Liver (tissue), 3 donors: ENCODE measurements around the gene IGFBP1.

Experiments used
- ATF3 ChIP-seq: IDR thresholded peaks from 2 replicates; pipeline ENCODE4 v1.6.1; 2016; ENCODE audit warnings: antibody characterized with exemption
- EGR1 ChIP-seq, 2 donors: IDR thresholded peaks; 2 replicates each; pipeline ENCODE4 v1.6.1; 2016 to 2018; ENCODE audit warnings: antibody characterized with exemption in 2 of 2, low read depth in 2 of 2
- JUND ChIP-seq, 2 donors: IDR thresholded peaks; 2 replicates each; pipeline ENCODE4 v1.6.1; 2016; ENCODE audit warnings: antibody characterized with exemption in 2 of 2
- MAX ChIP-seq: IDR thresholded peaks from 2 replicates; pipeline ENCODE4 v1.6.1; 2016; ENCODE audit warnings: antibody characterized with exemption
- NR2F2 ChIP-seq: IDR thresholded peaks from 2 replicates; pipeline ENCODE4 v1.6.1; 2016; ENCODE audit warnings: antibody characterized with exemption
- RAD21 ChIP-seq, 2 donors: IDR thresholded peaks; 2 replicates each; pipeline ENCODE4 v1.6.1; 2016; ENCODE audit warnings: antibody characterized with exemption in 2 of 2, mild to moderate bottlenecking in 2 of 2
- TF ChIP-seq, protein P1 (sequence below): fragments of 150-350 bp; IDR thresholded peaks from 2 replicates; pipeline ENCODE4 v1.5.1; 2017; ENCODE audit warnings: improper control_type of control experiment, low read depth, low read length; ENCODE audit not compliant: missing input control
- donor health status: healthy.
- donor health status: healthy.

GRCh38 chr7:45881759-45882464, 6.4 kb upstream of the IGFBP1 start:
- TF ChIP-seq MAX: peak; percentile 95
- TF ChIP-seq, protein P1, sequence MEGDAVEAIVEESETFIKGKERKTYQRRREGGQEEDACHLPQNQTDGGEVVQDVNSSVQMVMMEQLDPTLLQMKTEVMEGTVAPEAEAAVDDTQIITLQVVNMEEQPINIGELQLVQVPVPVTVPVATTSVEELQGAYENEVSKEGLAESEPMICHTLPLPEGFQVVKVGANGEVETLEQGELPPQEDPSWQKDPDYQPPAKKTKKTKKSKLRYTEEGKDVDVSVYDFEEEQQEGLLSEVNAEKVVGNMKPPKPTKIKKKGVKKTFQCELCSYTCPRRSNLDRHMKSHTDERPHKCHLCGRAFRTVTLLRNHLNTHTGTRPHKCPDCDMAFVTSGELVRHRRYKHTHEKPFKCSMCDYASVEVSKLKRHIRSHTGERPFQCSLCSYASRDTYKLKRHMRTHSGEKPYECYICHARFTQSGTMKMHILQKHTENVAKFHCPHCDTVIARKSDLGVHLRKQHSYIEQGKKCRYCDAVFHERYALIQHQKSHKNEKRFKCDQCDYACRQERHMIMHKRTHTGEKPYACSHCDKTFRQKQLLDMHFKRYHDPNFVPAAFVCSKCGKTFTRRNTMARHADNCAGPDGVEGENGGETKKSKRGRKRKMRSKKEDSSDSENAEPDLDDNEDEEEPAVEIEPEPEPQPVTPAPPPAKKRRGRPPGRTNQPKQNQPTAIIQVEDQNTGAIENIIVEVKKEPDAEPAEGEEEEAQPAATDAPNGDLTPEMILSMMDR: no peak
- TF ChIP-seq EGR1 (IDR thresholded peaks at IDR 0.05; ENCODE audit: low read depth in 2 of 2): peak; percentile 95 to 98
- peak; percentile 65 for TF ChIP-seq NR2F2
- TF ChIP-seq ATF3: peak; percentile 97
- TF ChIP-seq RAD21 (IDR thresholded peaks at IDR 0.05): peak; percentile 26 to 42
- TF ChIP-seq JUND (IDR thresholded peaks at IDR 0.05): peak; percentile 94 to 98
